ENCODE measurements around the gene GID4. TPM values are rescaled to one million over a fixed set of nuclear protein-coding genes. Genes with fewer than 3 reads are reported as not detected.

The GID4 gene
- total RNA-seq, 1 donor from 2014 or later: 11.9 TPM

GRCh38 chr17:18107061-18107790 lies 68.0 kb downstream of the GID4 start:
- peaks cover 37% of the 10 kb centered on the region for H3K36me3 ChIP-seq
- no peak for ATAC-seq
- no peak overlapping the region for H3K27ac ChIP-seq
- H3K4me1 ChIP-seq: no peaks in the 10 kb centered on the region
- DNase-seq: no peak
- intact Hi-C loops (cut with DNase I): no loop called here
- no peak overlapping the region for H3K4me3 ChIP-seq
- H3K27me3 ChIP-seq (ENCODE audit: low read depth): no peaks in the 10 kb centered on the region
- H3K9me3 ChIP-seq: no peaks in the 10 kb centered on the region
- TF ChIP-seq CTCF (IDR thresholded peaks at IDR 0.05): no peak

DNA sequence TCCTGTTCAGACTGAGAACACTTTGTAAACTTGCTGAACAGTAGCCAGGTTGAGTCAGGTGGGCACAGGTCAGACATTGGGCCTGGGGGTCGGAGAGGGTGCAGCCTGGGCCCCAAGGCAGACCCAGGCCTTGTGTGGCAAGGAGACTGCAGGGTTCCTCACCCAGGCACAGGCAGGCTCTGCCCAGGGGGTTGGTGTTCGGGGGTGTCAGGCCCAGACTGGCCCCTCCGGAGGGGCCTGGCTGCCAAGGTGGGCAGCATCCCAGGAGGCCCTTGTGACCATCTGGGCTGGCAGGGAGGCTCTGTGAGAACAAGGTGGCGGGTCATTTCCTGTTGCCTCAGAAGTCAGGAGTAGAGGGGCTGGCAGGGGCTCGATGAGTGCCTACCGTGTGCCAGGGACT lies 68.8 kb downstream of the GID4 start:
- DNase-seq: no peak
- ATAC-seq: no peak
- intact Hi-C loops (cut with DNase I): no loop called here

GRCh38 chr17:18108401-18109312 lies 69.4 kb downstream of the GID4 start, which contains the start of gene MYO15A:
Gene MYO15A (plus strand): TSS chr17:18108756. CDS start chr17:18118801, 10,045 bp downstream.
- no peak for DNase-seq
- ATAC-seq: no peak
- Histone ChIP-seq H3K27ac (no peak within 1 kb of the TSS), H3K4me1 (no peaks in the 10 kb centered on the region), H3K4me3 (no peak within 1 kb of the TSS), H3K9me3 (no peaks in the 10 kb centered on the region), H3K36me3 (peaks cover 36% of the 10 kb centered on the region), H3K27me3 (ENCODE audit: low read depth) (no peaks in the 10 kb centered on the region)
- TF ChIP-seq CTCF (IDR thresholded peaks at IDR 0.05): no peak
- intact Hi-C loops (cut with DNase I): no loop called here

More for the DNA sequence above, 68.8 kb downstream of the GID4 start:
- Histone ChIP-seq H3K4me3 (no peak overlapping the region), H3K36me3 (peaks cover 37% of the 10 kb centered on the region), H3K27ac (no peak overlapping the region), H3K9me3 (no peaks in the 10 kb centered on the region), H3K4me1 (no peaks in the 10 kb centered on the region), H3K27me3 (ENCODE audit: low read depth) (no peaks in the 10 kb centered on the region)
- TF ChIP-seq CTCF (IDR thresholded peaks at IDR 0.05): no peak

DNA sequence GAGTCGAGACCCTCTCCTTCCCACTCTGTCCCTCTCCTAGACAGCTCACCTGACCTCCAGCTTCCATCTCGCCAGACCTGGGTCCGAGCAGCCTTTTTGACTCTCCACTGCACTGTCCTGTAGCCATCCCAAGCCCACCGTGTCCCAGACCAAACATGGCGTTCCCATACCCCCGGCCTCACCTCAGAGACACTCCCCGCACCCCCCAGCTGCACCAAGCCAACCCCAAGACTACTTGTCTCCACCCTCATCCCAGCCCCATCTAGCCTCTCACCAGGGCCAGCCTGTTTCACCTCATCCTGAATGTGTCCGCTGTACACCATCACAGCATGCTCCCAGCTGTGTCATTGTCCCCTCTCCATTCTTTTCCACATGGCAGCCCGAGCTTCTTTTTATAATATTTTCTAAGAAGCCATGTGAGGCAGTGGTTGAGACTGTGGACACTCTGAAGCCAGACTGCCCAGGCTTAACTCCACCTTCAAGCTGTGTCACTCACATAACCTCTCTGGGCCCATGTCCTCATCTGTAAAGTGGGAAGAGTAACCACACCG lies 70.8 kb downstream of the GID4 start:
- Histone ChIP-seq H3K36me3 (peaks cover 24% of the 10 kb centered on the region), H3K9me3 (no peaks in the 10 kb centered on the region), H3K4me3 (no peak overlapping the region), H3K27ac (no peak overlapping the region), H3K27me3 (ENCODE audit: low read depth) (no peaks in the 10 kb centered on the region), H3K4me1 (no peaks in the 10 kb centered on the region)
- TF ChIP-seq CTCF (IDR thresholded peaks at IDR 0.05): no peak
- ATAC-seq: no peak
- intact Hi-C loops (cut with DNase I): no loop called here
- DNase-seq: no peak

DNA sequence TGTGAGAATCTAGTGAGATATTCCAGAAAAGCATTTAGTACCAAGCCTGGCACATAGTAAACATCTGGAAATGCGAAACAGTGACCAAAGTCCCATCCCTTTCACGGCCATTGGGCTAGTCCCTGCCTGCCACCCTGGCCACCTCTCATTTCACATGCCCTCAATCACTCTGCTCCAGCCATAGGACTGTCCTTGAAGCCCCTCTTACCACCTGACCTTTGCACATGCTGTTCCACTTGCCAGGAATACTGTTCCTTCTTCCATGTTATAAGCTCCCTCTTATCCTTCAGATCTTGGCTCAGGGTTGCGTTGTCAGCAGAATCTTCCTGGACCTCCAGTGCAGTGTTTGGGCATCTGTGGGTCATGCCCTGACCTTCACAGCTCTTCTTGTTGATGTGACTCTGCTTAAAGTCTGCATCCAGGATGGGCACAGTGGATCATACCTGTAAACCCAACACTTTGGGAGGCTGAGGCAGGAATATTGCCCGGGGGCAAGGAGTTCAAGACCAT lies 71.5 kb downstream of the GID4 start:
- Histone ChIP-seq H3K4me1 (no peaks in the 10 kb centered on the region), H3K27ac (no peak overlapping the region), H3K9me3 (no peaks in the 10 kb centered on the region), H3K27me3 (ENCODE audit: low read depth) (no peaks in the 10 kb centered on the region), H3K4me3 (no peak overlapping the region), H3K36me3 (peaks cover 18% of the 10 kb centered on the region)
- intact Hi-C loops (cut with DNase I): no loop called here
- DNase-seq: no peak
- ATAC-seq: no peak
- no peak for TF ChIP-seq CTCF (IDR thresholded peaks at IDR 0.05)

Measured in lower lobe of right lung (tissue), 2 donors.